ENCODE measurements around the gene MINK1. TPM values are rescaled to one million over a fixed set of nuclear protein-coding genes. Genes with fewer than 3 reads are reported as not detected.

The MINK1 gene
- total and polyA plus RNA-seq, 2 of the 13 experiments (the other 11 are each of a cell fraction or from before 2014, with no cell fraction given), result 17.2 to 63.9 TPM

GRCh38 chr17:4934173-4934979 lies 101.2 kb downstream of the MINK1 start (continued):
- TF ChIP-seq XRCC5 (optimal IDR thresholded peaks at IDR 0.05; ENCODE audit: low read length) (peak; percentile 70), PAWR (CRISPR knock-in tag; IDR thresholded peaks at IDR 0.05; ENCODE audit: borderline replicate concordance) (no peak), YY1 (IDR thresholded peaks at IDR 0.05; ENCODE audit: insufficient read depth, insufficient replicate concordance, low read depth, low read length) (peak; percentile 54), TEAD3 (CRISPR knock-in tag; optimal IDR thresholded peaks at IDR 0.05; ENCODE audit: borderline replicate concordance) (peak; percentile 48), ZBTB7A (CRISPR knock-in tag; IDR thresholded peaks at IDR 0.05) (0 out of 2 replicates have a peak, but pooled peaks have one; percentile 24), TRIM22 (IDR thresholded peaks at IDR 0.05) (no peak), NFAT5 (CRISPR knock-in tag; IDR thresholded peaks at IDR 0.05) (no peak), ZNF574 (CRISPR knock-in tag; IDR thresholded peaks at IDR 0.05) (0 out of 2 replicates have a peak, but pooled peaks have one; percentile 31), GATAD2A (CRISPR knock-in tag; IDR thresholded peaks at IDR 0.05) (0 out of 2 replicates have a peak, but pooled peaks have one; percentile 36), ZNF274 (CRISPR knock-in tag; IDR thresholded peaks at IDR 0.05) (0 out of 2 replicates have a peak, but pooled peaks have one; percentile 22), FOXA3 (CRISPR knock-in tag; IDR thresholded peaks at IDR 0.05) (0 out of 2 replicates have a peak, but pooled peaks have one; percentile 19), BRF2 (CRISPR knock-in tag; IDR thresholded peaks at IDR 0.05) (no peak), ETV5 (CRISPR knock-in tag; IDR thresholded peaks at IDR 0.05; ENCODE audit: borderline replicate concordance) (0 out of 2 replicates have a peak, but pooled peaks have one; percentile 48), ZNF501 (CRISPR knock-in tag; IDR thresholded peaks at IDR 0.05) (peak; percentile 70; the same call in 1 of the 2 replicates), BORCS8-MEF2B (CRISPR knock-in tag; IDR thresholded peaks at IDR 0.05) (peak; percentile 57; the same call in 1 of the 2 replicates), ZSCAN21 (CRISPR knock-in tag; IDR thresholded peaks at IDR 0.05; ENCODE audit: borderline replicate concordance) (0 out of 2 replicates have a peak, but pooled peaks have one; percentile 28)
